ENCODE measurements around the gene SPATA20. TPM values are rescaled to one million over a fixed set of nuclear protein-coding genes. Genes with fewer than 3 reads are reported as not detected.

SPATA20 gene
- total and polyA plus RNA-seq, 8 donors = 26.9 to 80.8 (median 39.0) TPM

DNA sequence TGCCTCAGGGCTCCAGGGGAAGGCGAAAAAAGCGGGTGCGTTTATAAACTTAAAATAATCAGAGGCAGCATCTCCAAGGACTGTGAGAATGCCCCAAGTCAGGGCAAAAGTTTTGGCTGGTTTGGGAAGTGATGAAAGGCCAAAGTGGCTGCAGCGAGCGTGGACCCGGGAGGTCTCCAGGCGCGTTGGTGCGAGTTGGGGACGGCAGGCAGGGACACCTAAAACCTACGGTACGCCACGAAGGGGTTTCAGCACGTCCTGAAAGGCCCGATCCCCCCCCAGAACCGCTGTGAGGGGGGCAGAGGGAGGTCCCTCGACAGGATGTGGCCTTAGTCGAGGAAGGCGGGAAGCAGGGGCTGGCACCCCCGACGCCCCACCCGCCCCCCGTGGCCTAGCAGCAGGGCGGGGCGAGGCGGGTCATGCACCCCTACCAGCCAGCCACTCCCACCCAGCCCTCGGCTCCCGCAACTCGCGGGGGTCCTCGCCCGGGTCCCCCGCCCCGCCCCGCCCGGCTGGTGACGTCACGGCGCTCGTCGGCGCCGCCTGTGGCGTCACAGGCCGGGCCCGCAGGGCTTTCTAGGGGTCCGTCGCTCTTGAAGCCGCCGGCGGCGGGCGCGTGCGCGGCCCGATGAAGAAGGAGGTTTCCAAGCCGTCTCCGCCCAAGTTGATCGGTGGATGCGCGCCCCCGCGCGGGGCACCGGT lies 39.0 kb upstream of the SPATA20 start, which contains the start of gene MYCBPAP:
MYCBPAP (plus strand) TSS at position 569 of the 702 bp plus-strand sequence. CDS start 236 bp downstream, outside the sequence.
- intact Hi-C loops (cut with DNase I) = no loop called here
- Histone ChIP-seq H3K4me1 (peaks cover 0 to 4% (median 0%) of the 10 kb centered on the region in 3 donors), H3K9me3 (no peaks in the 10 kb centered on the region), H3K27me3 (no peaks in the 10 kb centered on the region), H3K36me3 (no peaks in the 10 kb centered on the region), H3K4me3 (peak within 1 kb of the TSS; percentile 49 to 54 (median 52)), H3K27ac (peak within 1 kb of the TSS in 3 of 4 donors; percentile 45 to 56 (median 50))
- TF ChIP-seq, protein P1, sequence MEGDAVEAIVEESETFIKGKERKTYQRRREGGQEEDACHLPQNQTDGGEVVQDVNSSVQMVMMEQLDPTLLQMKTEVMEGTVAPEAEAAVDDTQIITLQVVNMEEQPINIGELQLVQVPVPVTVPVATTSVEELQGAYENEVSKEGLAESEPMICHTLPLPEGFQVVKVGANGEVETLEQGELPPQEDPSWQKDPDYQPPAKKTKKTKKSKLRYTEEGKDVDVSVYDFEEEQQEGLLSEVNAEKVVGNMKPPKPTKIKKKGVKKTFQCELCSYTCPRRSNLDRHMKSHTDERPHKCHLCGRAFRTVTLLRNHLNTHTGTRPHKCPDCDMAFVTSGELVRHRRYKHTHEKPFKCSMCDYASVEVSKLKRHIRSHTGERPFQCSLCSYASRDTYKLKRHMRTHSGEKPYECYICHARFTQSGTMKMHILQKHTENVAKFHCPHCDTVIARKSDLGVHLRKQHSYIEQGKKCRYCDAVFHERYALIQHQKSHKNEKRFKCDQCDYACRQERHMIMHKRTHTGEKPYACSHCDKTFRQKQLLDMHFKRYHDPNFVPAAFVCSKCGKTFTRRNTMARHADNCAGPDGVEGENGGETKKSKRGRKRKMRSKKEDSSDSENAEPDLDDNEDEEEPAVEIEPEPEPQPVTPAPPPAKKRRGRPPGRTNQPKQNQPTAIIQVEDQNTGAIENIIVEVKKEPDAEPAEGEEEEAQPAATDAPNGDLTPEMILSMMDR (IDR thresholded peaks at IDR 0.05) = no peak
- DNase-seq (peak; percentile 64 to 90 (median 74)), FAIRE-seq (no peak), ATAC-seq (peak; percentile 81 to 90 (median 83))
- 17 to 19% methylated on average over 53 to 65 of the region's 66 CpGs for WGBS, 2 donors

DNA sequence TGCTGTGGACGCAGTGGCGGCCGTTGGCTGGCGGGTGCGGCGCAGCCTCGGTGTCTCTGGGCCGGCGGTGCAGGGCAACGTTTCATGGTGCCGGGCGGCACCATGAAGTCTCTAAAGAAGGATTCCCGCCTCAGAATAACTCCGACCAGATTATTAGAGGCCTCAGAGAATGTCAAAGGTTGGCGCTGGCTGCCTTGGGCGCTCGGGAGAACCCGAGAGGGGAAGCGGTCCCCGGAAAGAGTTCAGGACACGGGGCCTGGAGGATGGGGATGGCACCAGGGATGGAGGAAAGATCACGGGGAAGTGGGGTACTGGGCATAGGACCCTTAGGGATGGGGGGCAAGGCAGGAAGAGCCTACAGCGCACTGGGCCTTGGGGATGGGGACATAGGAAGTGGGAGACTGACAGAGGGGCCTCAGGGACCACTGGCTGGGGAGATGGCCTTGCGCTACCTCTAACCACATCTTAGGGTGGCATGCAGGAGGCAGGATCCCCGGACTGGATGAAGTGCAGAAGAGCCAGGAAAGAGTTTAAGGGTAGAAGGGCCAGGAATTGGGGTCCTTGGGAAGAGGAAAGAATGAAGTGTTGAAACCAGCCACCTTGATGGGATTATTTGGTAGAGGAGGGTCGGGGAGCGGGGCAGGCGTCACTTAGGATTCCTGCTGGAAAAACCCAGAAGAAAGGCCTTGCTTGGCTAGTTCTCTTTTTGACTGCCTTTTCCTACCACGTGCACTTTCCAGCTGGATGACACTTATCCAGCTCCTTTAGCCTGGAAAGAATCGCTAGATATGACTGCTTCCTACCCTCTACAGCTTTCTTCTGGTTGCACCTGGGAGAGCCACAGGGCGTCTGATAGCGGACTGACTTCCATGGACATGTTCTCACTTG lies 38.2 kb upstream of the SPATA20 start:
- intact Hi-C loops (cut with DNase I) = no loop called here
- Histone ChIP-seq H3K27ac (peak overlapping the region in 3 of 4 donors; percentile 45 to 56 (median 50)), H3K4me3 (peak overlapping the region; percentile 49 to 54 (median 52)), H3K4me1 (peaks cover 0 to 6% (median 4%) of the 10 kb centered on the region in 3 donors), H3K9me3 (no peaks in the 10 kb centered on the region), H3K27me3 (no peaks in the 10 kb centered on the region), H3K36me3 (no peaks in the 10 kb centered on the region)
- ATAC-seq = peak in 1 of 4 donors; percentile 23
- TF ChIP-seq, protein P1 (IDR thresholded peaks at IDR 0.05) = no peak
- no peak for FAIRE-seq
- peak in 1 of 6 donors; percentile 35 for DNase-seq
- 49 to 50% methylated on average over 32 of the region's 32 CpGs for WGBS, 2 donors

DNA sequence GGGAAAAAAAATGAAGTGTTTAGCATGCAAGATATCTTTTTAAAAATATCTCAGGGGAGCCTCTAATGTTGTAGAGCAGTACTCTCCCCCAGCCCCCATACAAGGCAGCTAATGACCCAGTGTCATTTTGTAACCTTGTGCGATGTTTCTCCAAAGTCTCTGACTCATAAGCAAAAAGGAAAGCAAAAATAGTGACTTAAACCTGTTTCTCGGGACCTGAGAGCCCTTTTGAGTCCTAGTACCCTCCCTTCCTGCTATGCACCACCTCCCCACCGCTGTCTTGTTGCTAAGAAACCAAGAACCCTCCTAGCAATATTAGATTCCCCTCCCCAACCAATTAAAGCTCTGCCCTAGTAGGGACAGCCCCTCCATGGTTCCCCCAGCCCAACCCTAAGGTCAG lies 35.9 kb upstream of the SPATA20 start:
- ATAC-seq = peak in 2 of 4 donors; percentile 19 to 37
- FAIRE-seq = no peak
- TF ChIP-seq, protein P1 (IDR thresholded peaks at IDR 0.05) = no peak
- Histone ChIP-seq H3K4me1 (peaks cover 0 to 7% (median 4%) of the 10 kb centered on the region in 3 donors), H3K9me3 (no peaks in the 10 kb centered on the region), H3K4me3 (no peak overlapping the region), H3K27ac (no peak overlapping the region), H3K27me3 (no peaks in the 10 kb centered on the region), H3K36me3 (no peaks in the 10 kb centered on the region)
- intact Hi-C loops (cut with DNase I) = no loop called here
- WGBS, 2 donors = 40 to 49% methylated on average over 3 of the region's 3 CpGs
- DNase-seq = no peak

DNA sequence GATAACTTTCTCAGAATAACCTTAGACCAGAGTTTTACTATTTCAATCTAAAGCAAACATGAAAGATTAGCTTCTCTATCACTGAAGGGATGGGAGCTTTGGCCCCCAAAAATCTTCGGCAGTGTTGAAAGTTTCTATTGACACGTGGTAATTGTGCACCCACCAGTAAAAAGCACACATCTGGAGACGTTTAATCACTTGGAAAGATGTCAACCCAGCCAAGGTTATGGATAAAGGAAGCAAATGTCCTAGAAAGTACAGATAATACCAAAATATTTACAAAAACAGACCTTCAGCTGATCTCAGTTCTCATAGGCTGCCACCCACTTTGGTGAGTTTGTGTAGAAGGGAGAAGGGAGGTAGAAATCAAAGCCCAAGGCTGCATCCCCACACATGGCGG lies 33.5 kb upstream of the SPATA20 start:
- Histone ChIP-seq H3K27ac (no peak overlapping the region), H3K4me3 (no peak overlapping the region), H3K9me3 (no peaks in the 10 kb centered on the region), H3K27me3 (no peaks in the 10 kb centered on the region), H3K4me1 (peaks cover 0 to 12% (median 0%) of the 10 kb centered on the region in 3 donors), H3K36me3 (no peaks in the 10 kb centered on the region)
- WGBS, 2 donors = 32 to 33% methylated on average over 4 of the region's 4 CpGs
- FAIRE-seq (no peak), DNase-seq (no peak), ATAC-seq (peak in 2 of 4 donors; percentile 32 to 43)
- TF ChIP-seq, protein P1 (IDR thresholded peaks at IDR 0.05) = no peak
- intact Hi-C loops (cut with DNase I) = no loop called here

Measured in pancreas (tissue), 10 donors.